Hypothalamus (tissue), 51 donors: ENCODE measurements around the gene KLHDC8A.
A peak's percentile ranks its signal among the peaks of the same experiment; 100 is the strongest.

Experiments
- DNase-seq, 51 donors: peaks; one replicate each; lab custom pipeline; 2025; lab: John Stamatoyannopoulos, UW

KLHDC8A gene

DNA sequence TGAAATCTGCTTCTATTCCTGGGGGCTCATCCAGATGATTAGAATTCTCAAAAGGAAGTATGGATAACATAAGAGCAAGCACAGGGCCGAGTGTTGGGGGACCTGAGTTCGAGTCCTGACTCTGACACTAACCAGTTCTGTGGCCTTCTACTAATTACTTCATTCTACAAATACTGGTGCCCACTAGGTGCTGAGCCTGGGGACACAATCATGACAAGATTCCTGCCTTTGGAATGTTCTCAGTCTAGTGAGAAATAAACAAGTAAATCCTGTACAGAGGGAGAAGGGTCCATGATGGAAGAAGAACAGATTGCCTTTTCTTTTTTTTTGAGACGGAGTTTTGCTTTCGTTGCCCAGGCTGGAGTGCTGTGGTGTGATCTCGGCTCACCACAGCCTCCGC lies 32.9 kb downstream of the KLHDC8A start:
- no peak for DNase-seq

DNA sequence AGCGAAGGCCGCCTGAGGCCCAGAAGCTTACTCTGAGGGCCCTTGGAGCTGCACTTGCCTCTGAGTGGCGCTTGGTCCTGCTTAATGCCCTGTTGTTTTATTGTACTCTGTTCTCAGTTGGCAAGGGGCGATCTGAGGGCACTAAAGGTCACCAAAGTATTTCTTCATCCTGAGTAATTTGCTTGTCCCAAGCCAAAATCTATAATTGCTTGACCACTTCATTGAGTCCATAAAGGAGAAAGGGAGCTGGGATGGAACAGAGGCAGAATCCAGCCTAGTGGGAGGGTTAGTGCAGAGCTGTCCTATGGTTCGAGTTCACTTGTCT lies 34.8 kb downstream of the KLHDC8A start:
- DNase-seq, result no peak

DNA sequence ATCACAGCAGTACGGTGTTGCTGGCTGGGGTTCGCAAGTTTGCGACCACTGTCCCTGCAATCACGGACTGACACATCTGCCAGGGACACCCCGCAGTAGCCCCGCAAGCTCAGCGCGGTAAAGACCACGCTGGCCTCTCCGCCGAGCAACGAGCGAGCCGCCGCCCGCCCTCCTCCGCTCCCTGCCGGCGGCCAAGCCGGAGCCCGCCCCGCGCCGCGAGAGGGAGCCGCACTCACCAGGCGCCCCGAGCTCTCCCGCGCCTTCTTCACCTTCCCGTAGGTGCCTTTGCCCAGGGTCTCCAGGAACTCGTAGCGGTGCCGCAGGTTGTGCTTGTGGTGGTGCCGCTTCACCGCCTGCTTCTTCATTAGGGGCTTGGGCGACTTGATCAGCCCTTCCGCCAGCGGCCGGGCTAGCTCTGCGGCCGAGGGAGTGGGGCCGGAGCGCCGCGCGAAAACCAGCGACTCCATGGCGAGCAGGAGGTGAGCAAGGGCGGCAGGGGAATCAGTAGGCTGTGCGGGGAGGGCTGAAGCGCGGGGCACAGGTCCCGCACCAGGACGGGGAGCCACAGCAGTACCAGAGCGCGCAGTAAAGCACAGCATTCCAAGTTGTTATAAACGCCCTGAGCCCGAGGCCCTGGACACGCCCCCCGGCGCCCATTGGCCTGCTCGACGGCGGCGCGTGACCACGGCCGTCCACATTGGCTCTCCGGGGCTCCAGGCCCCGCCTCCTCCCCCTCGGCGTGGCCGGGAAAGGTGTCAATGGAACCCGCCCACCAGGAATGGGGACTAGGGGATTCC lies 35.4 kb downstream of the KLHDC8A start, which contains the start of gene NUAK2:
TSS of gene NUAK2 (minus strand) at position 584 of the 797 bp plus-strand sequence. CDS start at position 467, 117 bp downstream.
- DNase-seq, result peak; percentile 25 to 96 (median 85)

DNA sequence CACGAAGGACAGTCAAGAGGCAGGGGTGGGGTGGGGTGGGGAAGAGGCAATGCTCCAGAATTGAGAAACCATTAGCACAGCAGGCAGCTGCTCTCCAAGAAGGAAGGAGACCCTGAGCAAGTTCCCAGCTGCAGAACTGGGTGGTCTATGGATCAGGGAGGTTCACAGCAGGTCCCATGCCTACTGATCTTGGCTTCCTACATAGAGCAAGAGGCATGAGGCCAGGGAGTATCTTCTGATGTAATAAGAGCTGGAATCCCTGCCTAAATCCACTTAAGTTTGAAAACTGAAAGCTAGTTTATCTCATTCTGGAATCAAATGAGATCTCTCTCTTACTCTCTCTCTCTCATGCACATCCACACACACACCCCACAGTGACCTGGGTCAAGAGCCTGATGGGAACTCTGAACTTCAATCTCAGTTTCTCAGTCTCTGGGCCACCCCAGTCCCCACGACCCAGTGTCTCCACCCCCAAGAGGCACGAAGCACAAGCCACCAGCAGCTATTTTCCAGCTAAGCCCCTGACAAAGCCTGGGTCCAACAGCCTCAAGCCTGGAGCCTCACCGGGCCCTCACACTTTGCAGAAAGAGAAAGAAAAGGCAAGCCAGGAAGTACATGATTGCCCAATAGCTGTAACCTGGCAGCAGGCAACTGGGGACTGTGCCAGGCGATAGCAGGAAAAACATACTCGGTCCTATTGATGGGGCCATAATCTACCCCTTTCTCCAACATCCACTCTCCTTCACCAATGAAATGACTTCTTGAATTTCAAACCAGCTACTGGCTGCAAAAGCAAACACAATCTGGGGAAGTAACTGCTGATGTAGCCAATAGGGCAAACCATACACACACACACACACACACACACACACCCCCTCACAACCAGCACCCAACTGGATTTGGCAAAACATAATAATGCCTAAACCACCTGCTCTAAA lies 37.4 kb downstream of the KLHDC8A start:
- DNase-seq, result peak in 7 of 51 donors; percentile 8 to 32 (median 12)

DNA sequence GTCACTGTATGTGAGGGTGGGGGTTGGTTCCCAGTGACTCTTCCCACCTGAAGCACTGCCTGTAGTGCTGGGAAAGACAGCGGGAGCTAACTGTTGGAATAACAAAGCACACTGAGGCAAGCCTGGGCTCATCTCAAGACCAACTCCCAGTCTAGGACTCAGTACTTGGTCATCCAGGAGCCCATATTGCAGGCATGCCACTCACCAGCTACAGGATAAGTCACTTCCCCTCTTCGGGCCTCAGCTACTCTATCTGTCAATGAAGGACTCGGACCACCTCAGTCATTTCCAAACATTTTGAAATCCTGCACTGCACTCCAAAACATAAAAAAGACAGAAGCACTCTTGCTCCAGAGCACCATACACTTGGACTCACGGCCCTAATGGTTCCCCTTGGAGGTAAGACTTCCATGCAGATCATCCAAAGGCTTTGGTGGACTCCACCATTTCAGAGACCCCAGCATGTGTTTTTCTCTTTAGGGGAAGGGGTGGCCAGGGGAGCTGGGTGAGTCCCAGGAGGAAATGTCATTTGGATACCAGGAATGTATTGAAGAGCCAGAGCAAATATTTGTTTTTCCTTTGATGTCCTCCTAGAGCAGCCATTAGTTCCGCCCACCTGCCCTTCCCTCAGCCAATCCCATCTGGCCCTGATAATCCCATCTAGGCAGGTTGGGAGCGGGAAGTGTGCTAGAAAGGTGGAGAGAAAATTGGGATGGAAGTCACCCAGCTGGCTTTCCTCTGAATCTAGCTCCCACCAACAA lies 38.3 kb downstream of the KLHDC8A start:
- no peak for DNase-seq

DNA sequence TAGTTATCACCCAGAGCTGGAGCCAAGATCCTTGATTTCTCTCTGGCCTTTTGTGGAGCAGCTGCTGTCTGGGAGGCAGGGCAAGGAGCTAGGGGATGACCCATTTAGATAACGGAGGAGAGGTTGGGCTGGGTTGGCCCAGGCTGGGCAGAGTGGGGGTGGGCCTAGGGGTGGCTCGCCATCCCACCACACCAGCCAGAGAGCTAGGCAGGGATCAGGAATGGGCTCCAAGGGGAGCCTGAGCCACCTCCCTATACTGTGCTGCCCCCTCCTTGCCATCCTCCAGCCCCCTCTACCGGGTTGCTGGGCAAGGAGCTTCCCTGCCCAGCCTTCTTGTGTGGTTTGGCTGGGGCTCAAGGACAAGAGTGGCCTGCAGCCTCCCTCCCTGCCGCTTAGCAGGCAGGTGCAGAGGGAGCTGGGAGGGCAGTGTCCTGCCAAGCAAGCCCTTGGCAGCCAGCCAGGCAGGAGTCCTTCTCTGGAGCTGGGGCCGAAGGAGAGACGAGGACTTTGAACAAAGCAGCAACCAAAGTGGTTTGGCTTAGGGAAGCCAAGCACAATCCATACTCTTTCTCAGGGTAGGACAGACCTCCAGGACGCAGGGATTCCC lies 39.3 kb downstream of the KLHDC8A start:
- DNase-seq, result peak in 35 of 51 donors; percentile 8 to 74 (median 46)

DNA sequence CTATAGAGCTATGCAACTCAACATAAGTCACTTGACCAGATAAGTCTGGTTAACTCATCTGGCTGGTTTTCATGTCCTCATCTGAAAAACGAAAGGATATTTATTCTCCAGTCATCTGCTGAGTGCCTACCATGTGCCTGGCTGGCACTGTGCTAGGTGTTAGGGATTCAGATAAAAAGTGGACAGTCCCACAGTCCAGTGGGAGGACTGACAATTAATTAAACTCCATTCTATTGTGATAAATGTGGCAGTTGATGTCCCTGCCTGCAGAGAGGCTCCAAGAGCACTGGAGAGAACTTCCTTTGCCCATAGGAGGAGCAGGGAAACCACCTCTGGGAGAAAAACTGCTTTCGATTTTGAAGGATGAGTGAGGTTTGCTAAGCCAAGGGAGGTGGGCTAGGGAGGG lies 40.6 kb downstream of the KLHDC8A start:
- DNase-seq, result no peak

DNA sequence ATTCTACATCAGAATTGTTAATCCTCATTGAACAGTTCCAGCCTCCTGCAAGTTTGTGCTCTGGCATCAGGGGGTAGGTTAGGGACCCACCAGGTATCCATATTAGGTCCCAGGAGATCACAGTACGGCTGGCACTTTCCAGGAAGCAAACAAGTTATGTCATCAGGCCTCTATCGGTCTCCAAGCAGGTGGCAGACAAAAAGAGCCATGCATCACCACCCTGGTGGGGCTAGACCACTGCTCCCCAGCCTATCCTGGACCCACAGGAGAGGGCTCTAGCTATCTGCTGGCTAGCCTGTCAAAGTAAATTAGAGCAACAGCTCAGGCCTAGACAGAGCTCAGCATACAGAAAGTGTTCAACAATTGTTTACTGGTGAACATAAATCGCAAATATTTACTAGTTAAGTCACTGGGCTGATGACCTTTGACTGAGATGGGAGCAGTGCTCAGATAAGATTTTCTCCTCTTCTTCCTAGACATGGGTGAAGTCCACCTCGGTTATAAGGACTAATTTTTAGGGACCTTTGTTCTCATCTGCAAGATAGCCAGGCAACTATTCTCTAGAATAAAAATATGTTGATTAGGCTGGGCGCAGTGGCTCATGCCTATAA lies 41.6 kb downstream of the KLHDC8A start:
- DNase-seq, result no peak

DNA sequence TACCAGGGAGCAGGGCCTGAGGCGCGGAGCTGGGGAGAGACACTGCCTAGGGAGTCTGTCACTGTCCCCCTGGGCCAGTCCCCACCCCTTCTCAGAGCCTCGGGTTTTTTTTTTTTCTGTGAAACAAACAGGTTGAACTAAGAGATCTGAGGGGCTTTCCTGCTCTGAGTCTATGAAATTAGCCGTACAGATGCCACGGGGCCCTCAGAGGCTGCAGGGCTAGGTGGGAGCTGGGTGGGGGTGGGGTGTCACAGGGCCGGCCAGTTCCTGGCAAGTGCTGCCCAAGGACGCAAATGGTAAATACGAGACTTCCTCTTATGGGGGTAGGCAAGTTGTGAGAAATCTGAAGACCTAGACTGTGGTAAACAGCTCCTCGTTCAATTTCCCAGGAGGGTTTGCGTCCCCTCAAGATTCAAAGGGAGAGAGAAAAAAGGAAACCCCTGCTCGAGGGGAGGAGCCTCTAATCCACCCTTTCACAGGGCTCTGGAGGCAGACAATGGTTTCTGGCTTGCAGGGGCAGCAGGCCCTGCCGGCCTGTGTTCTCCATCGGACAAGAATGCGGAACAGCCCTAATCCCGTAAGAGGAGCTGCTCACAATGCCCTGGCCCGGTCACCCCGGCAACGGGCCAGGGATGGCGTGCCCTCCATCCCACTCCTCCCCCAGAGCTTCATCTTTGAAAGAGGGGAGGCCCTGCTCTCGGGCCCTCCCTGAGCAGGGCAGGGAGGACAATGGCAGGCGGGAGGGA lies 43.0 kb downstream of the KLHDC8A start:
- DNase-seq, result peak in 43 of 51 donors; percentile 4 to 77 (median 36)

DNA sequence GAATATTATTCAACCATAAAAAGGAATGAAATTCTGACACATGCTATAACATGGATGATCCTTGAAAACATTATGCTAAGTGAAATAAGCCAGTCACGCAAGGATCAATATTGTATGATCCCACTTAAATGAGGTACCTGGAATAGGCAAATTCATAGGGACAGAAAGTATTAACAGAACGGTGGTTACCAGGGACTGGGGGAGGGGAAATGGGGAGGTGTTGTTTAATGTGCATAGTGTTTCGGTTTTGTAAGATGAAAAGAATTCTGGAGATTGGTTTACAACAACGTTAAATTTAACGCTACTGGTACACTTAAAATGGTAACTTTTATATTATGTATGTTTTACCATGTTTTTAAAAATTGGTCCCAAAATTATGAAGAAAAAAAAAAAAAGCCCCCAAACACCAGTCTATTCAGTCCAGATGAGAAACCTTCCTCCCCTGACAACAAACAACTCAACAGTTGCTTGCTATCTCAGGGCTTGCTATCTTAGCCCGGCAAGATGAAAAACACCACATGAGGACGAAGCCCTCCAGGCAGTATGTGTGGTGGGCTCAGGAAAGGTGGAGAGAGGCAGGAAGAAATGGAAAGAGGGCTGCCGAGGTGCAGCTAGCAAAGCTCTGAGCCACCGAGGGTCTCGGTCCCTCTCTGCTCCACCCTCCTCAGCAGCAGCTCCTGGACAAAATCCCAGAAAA lies 43.7 kb downstream of the KLHDC8A start:
- DNase-seq, result no peak

DNA sequence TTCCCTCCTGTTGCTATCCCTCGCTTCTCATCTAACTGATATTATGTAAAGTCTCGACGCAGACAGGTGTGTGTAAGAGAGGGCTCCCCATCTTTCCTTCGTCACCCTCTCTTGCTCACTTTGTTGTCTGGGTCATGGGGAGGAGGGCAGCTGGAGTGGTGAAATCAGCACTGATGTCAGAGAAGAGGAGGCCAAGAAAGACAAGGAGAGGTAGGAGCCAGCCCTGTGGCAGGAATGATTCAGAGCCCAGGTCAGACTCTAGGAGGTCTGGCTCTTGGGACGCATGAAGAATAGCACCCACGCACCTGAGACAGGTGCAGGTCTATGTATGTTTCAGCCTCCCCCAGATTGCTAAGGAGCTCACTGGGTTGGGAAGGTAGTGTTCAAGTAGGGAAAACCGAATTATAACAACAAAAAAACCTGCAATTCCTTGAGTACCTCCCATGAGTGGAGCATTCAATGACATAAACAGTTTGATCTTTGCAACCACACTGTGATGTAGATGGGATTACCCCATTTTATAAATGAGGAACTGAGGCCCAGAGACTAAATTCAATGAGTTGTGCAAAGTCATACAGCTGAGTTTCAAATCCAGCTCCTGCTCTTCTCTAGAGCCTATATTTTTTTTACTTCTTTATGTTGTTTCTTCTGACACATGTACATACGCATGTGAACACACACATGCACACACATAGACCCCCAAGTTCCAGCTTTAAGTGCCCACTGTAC lies 45.6 kb downstream of the KLHDC8A start:
- no peak for DNase-seq

DNA sequence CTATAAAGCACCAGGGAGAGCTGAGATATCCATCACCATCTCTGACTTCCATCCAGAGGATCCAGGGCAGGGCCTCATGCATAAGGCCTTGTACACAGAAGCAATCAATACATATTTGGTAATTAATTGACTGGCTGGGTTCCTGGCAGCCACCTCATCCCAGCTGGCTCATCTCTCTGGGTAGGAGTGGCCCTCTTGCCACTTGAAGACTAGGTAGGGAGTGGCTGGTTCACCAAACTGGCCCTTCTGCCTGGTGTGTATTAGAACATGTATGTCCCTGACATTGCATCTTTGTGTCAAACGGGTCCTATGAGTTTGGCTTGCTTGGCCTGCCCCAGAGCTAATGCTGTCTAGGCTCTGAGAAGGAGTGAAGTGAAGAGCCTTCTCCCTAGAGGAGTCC lies 47.0 kb downstream of the KLHDC8A start:
- DNase-seq, result no peak

DNA sequence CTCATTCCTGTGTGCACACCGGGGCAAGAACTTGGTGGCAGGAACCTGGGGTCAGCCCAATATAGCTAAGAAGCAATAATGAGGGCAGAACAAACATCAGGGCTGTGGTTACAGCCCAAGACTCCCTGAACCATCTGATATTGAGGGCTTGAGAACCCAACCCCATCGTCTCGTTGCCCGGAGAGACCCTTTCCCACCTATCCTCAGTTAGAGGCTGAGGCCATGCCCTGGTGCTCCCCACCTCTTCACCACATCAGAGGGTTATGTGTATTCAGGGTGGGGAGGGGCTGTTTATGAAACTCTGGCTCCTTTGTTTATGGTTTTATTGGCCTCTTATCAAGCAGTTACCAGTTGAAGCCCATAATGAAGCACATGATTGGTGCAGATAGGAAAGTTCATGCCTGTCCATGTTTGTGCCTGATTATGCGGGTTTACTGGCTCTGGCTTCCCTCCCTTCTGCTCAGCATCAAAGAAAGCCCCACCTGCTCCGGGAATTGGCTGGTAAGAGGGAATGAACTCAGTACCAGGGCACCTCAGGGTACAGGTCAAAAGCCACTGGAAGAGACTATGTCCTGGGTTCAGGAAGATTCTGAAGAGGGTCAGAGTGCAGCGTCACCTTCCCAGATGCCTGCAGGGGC lies 49.7 kb downstream of the KLHDC8A start:
- DNase-seq, result no peak

DNA sequence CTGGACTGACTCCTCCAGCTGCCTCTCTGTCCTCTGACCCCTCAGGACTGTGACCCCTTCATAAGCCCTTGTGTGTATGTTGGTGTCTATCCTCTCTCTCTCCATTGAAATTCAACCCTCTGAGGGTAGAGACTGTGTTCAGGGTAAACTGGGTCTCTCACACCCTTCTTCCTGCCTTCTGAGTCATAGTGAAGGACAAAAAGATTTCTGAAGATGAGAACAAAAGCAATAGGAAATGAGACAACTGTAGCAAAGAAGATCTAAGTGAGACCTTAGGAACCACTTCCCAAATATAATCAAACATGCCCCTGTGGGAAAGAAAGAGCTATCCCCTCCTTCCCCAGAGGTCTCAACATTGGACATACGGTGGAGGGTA lies 52.0 kb downstream of the KLHDC8A start:
- no peak for DNase-seq

DNA sequence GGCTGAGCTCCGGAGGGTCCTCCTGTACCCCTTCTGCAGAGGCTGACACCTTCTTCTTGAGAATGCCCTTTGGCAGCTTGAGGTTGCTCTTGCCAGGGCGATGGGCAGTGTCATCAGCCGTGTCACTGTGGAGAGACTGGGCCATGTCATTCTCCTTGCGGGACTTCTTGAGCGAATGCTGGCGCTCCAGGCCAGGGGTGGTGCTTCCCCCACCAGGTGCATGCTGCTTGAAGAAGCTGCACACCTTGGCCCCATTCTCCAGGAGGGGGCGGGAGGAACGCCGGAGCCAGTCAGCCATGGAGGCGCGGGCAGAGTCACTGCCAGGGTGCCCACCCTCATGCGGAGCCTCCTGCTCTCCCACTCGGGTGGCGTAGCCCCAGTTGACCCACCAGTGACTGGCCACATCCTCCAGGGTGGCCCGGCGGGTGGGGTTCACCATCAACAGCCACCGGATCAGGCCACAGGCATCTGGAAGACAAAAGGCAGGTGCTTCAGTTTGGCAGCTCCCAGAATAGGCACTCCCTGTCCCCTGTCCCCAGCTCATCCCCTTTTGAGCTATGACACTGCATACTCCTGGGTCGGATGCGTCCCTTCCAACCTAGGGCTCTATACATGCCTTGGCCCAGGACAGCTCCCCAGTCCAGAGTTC lies 52.6 kb downstream of the KLHDC8A start:
- no peak for DNase-seq

DNA sequence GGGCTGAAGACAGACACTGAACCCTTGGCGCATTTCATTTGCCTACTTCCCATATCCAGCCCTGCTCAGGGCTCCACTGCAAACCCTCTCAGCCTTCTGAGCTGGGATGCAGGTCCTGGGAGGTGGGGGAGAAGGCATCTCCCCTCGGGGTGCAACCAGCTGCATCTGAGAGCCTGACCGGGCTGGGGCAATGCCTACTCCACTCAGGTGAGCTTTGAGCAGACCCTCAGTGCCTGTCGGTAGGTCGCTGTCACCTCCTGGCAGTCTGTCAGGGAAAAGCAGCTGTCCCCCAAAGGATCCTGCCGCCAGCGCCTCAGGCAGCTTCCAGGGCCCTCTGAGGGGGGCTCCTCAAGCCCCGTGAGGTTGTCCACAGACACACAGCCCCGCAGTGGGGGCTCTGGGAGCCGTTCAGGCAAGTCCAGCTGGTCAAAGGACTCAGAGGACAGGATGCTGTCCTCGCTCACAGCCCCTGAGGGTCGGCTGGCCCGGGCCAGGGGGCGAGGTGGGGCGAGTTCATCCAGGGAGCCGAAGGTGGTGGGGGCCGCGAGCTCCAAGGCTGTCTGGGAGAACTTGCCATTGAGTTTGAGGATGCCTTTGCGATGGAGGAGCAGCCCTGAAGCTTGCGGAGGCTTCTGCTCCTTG lies 53.4 kb downstream of the KLHDC8A start:
- DNase-seq, result no peak
